Fibroblast of the aortic adventitia (primary cell): ENCODE measurements around the gene SSTR1. TPM values are rescaled to one million over a fixed set of nuclear protein-coding genes. Genes with fewer than 3 reads are reported as not detected.
"Not testable (repeated sequence)": the region's sequence is repeated elsewhere in the genome, so short reads cannot be mapped to it uniquely, and the experiment has no call there.

Source experiments
- DNase-seq: peaks from one replicate; pipeline ENCODE4 v3.0.0-alpha.2; 2010; ENCODE audit warnings: low read depth
- H3K4me3 ChIP-seq: 2 replicates; pipeline ENCODE4 v1.5.1; 2011; ENCODE audit warnings: low read depth, mild to moderate bottlenecking, control low read depth, low read length, moderate library complexity
- total RNA-seq: library from RNA; depleted of rRNA; stranded (reverse); fragments of >200 nt; gene quantifications from 2 replicates; pipeline ENCODE4 v1.2.3, GENCODE V29; 2012; ENCODE audit warnings: low replicate concordance
- TF ChIP-seq, protein P1 (sequence below): IDR thresholded peaks from 2 replicates; pipeline ENCODE4 v1.5.1; 2011; ENCODE audit warnings: mild to moderate bottlenecking, low read length, control low read depth, inconsistent platforms; ENCODE audit not compliant: insufficient read depth

SSTR1 gene
- total RNA-seq, 1 donor: 0.63 TPM

DNA sequence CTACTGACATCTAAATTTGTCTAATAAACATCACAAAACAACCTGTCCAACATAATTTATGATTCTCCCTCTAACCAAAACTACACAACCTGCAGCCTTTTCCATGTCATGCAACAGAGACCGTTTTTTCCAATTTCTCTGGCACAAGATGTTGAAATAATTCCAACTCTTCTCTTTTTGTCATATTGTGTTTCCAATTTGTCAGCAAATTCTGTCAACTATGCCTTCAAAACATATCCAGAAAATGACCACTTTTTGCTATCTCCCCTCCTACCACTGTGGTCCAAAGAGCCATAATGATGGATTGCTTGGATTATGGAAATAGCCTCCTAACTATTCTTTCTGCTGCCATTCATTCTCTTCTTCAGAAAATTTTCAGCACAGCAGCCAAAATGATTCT lies 31.3 kb upstream of the SSTR1 start:
- TF ChIP-seq, protein P1, sequence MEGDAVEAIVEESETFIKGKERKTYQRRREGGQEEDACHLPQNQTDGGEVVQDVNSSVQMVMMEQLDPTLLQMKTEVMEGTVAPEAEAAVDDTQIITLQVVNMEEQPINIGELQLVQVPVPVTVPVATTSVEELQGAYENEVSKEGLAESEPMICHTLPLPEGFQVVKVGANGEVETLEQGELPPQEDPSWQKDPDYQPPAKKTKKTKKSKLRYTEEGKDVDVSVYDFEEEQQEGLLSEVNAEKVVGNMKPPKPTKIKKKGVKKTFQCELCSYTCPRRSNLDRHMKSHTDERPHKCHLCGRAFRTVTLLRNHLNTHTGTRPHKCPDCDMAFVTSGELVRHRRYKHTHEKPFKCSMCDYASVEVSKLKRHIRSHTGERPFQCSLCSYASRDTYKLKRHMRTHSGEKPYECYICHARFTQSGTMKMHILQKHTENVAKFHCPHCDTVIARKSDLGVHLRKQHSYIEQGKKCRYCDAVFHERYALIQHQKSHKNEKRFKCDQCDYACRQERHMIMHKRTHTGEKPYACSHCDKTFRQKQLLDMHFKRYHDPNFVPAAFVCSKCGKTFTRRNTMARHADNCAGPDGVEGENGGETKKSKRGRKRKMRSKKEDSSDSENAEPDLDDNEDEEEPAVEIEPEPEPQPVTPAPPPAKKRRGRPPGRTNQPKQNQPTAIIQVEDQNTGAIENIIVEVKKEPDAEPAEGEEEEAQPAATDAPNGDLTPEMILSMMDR: no peak
- no peak for DNase-seq

DNA sequence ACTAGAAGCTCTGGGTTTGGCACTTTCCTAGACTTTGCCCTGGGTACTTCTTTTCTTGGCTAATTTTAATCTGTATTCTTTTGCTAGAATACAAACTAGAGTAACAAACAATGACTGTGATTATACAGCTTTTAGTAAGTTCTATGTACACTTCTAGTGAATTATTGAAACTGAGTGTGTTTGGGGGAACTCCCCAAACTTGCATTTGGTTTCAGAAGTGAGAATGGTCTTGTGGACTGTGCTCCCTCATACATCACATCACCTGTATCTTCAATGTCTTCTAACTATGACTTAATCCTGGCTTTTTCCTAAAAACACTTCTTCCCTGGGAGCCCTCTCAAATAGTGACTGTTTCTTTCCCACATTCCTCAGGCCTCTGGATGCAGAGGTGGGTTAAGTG lies 23.6 kb upstream of the SSTR1 start:
- no peak overlapping the region for H3K4me3 ChIP-seq
- TF ChIP-seq, protein P1: no peak
- no peak for DNase-seq

More for the DNA sequence above, 31.3 kb upstream of the SSTR1 start:
- H3K4me3 ChIP-seq: no peak overlapping the region

DNA sequence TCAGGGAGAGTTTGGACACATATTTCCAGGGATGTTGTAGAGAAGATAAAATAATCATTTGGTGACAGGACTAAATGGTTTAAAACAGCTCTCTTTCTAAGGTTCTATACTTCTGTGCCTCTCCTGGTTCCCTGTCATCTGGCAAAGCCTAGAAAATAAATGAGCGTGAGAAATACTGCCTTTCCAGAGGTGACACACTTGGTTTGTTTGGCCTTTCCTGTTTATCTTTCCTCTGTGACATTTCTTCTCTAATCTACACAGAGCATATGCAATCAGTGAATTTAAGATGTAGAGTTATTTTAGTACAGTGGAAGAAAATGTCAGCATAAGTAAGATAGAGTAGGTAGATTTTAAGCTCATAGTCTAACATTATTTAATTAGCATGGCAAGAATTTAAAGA lies 22.0 kb upstream of the SSTR1 start:
- no peak for DNase-seq
- TF ChIP-seq, protein P1: no peak
- no peak overlapping the region for H3K4me3 ChIP-seq

DNA sequence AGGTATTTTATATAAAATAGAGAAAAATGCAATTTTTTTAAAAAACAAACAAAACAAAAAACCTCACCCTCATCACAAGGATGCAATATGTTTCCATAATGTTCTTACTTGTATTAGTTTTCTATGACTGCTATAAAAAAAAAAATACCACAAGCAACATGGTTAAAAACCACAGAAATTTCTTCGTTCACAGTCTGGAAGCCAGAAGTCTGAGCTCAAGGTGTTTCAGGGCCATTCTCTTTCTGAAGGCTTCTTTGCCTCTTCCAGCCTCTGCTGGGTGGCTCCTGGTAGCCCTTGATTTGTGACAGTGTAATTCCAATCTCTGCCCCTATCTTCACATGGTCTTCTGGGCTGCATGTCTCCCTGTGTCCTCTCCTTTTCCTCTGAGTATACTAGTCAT lies 21.5 kb upstream of the SSTR1 start:
- no peak overlapping the region for H3K4me3 ChIP-seq
- TF ChIP-seq, protein P1: no peak
- no peak for DNase-seq

DNA sequence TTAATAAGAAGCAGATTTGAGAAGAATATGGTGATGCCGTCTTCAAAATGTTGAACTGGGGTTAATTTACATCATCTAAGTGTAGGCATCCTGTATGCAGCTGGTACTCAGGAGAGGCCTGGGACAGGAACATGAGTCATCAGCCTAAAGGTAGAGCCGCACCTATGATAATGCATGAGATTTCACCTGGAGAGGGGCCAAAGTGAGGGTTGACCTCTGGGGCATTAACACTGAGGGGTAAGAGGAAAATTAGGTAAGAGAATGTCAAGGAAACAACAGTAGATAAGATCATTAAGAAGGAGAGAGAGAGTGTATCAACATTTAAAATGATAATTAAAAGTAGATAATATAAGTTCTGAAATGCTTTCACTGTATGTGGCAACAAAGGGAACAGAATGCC lies 20.2 kb upstream of the SSTR1 start:
- no peak for DNase-seq
- TF ChIP-seq, protein P1: no peak
- H3K4me3 ChIP-seq: no peak overlapping the region

DNA sequence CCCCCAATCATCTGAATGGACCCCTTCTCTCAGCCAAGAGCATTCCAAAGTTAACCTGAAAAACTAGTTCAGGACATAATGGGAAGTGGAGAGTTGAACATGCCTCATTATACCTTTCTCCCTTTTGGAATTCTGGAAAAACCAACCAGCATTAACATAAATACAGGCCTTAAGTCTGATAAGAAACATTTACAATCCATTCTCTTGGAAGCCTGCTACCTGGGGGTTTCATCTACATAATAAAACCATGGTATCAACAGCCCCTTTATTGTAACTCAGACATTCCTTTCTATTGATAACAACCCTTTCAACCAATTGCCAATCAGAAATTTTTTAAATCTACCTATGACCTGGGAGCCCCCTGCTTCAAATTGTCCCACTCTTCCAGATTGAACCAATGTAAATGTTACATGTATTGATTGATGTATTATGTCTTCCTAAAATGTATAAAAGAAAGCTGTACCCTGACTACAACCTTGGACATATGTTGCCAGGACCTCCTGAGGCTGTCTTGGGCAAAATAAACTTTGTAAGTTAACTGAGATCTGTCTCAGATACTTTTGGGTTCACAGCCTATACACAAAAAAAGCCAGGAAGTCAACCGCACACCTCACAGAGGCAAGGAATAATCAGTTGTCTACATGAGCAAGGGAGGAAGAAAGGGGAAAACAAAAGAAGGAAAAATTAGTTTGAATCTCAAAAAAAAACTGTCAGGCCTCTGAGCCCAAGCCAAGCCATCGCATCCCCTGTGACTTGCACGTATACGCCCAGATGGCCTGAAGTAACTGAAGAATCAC lies 17.6 kb upstream of the SSTR1 start:
- TF ChIP-seq, protein P1: no peak
- DNase-seq: no peak
- no peak overlapping the region for H3K4me3 ChIP-seq

DNA sequence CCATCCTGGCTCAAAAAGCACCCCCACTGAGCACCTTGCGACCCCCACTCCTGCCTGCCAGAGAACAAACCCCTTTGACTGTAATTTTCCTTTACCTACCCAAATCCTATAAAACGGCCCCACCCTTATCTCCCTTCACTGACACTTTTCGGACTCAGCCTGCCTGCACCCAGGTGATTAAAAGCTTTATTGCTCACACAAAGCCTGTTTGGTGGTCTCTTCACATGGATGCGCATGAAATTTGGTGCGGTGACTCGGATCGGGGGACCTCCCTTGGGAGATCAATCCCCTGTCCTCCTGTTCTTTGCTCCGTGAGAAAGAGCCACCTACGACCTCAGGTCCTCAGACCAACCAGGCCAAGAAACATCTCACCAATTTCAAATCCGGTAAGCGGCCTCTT lies 16.9 kb upstream of the SSTR1 start:
- not testable (repeated sequence) for DNase-seq, H3K4me3 ChIP-seq

DNA sequence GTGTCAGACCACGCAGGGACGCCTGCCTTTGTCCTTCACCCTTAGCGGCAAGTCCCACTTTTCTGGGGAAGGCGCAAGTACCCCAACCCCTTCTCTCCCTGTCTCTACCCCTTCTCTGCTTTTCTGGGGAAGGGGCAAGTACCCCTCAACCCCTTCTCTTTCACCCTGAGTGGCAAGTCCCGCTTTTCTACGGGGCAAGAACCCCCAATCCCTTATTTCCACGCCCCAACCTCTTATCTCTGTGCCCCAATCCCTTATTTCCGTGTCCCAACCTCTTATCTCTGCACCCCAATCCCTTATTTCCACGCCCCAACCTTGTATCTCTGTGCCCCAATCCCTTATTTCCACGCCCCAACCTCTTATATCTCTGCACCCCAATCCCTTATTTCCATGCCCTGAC lies 16.2 kb upstream of the SSTR1 start:
- DNase-seq, H3K4me3 ChIP-seq: not testable (repeated sequence)
